IPS-18a (cell line): Measurements from ENCODE around the gene RNF4.
"Not testable (repeated sequence)": the region's sequence is repeated elsewhere in the genome, so short reads cannot be mapped to it uniquely, and the experiment has no call there.

Source experiments
- H3K27ac ChIP-seq: one replicate; pipeline ENCODE4 v1.5.1; 2013; ENCODE audit warnings: low read length
- H3K27me3 ChIP-seq: one replicate; pipeline ENCODE4 v1.6.1; 2013; ENCODE audit warnings: mild to moderate bottlenecking, low read length; ENCODE audit not compliant: control insufficient read depth, insufficient read depth
- H3K36me3 ChIP-seq: one replicate; pipeline ENCODE4 v1.6.1; 2013; ENCODE audit warnings: low read depth, low read length; ENCODE audit not compliant: control insufficient read depth
- H3K4me1 ChIP-seq: one replicate; pipeline ENCODE4 v1.6.1; 2013; ENCODE audit warnings: low read depth, low read length; ENCODE audit not compliant: control insufficient read depth
- H3K4me3 ChIP-seq: one replicate; pipeline ENCODE4 v1.5.1; 2013; ENCODE audit warnings: low read length
- H3K9ac ChIP-seq: one replicate; pipeline ENCODE4 v1.6.1; 2013; ENCODE audit warnings: mild to moderate bottlenecking, low read length, moderate library complexity
- H3K9me3 ChIP-seq: one replicate; pipeline ENCODE4 v1.6.1; 2013; ENCODE audit warnings: low read depth, low read length; ENCODE audit not compliant: control insufficient read depth

Gene RNF4

DNA sequence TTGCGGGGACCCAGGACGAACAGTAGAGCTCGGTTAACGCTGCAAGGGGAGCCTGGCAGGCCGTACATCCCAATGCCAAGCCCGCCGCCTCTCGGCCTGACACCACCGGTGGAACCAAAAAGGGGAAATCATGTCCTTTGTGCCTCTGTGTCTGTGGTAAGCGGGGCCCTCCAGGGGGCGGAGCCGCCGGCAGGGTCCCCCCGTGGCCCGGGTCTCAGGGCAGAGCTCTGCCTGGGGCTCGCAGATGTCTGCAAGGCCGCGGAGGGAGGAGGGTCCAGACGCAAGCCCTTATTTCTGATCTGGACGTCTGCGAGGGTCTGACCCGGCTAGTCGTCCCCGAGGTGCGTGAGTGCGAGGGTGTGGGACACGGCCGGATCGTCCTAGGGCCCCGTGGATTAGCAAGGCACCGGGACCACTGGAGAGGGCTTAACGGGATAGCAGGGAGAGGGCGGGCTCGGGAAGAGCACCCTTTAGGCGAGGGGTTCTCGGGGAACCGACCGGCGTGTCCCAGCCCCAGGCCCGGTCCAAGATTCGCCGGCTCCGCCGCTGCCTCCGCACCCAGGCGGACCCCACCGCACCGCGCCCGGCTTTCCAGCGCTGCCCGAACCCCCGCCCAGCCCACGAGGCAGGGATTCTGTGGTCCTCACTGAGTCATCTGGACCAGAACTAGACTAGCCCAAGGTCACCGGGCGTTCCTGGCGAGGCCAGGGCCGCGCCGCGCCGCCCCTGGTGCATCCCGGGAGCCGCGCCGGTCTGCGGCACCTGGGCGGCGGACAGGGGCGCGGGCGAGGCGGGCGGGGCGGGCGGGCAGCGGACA lies 66.7 kb downstream of the RNF4 start:
- Histone ChIP-seq H3K27ac (peak overlapping the region; percentile 75), H3K27me3 (no peaks in the 10 kb centered on the region), H3K9ac (peak overlapping the region; percentile 87), H3K4me1 (peaks cover 10% of the 10 kb centered on the region), H3K4me3 (peak overlapping the region; percentile 81), H3K36me3 (no peaks in the 10 kb centered on the region), H3K9me3 (no peaks in the 10 kb centered on the region)

- no peaks in the 10 kb centered on the region for H3K9me3 ChIP-seq
- peak within 1 kb of the TSS; percentile 87 for H3K9ac ChIP-seq
- H3K4me1 ChIP-seq: peaks cover 10% of the 10 kb centered on the region
- H3K27ac ChIP-seq: peak within 1 kb of the TSS; percentile 75
- no peaks in the 10 kb centered on the region for H3K27me3 ChIP-seq
- no peaks in the 10 kb centered on the region for H3K36me3 ChIP-seq
- peak within 1 kb of the TSS; percentile 85 for H3K4me3 ChIP-seq
Observed at GRCh38 chr4:2536193-2537010, 67.5 kb downstream of the RNF4 start, which contains the start of gene FAM193A. Gene FAM193A, plus strand, starts transcription at chr4:2536647. Its CDS starts 269 bp downstream, at chr4:2536916.

DNA sequence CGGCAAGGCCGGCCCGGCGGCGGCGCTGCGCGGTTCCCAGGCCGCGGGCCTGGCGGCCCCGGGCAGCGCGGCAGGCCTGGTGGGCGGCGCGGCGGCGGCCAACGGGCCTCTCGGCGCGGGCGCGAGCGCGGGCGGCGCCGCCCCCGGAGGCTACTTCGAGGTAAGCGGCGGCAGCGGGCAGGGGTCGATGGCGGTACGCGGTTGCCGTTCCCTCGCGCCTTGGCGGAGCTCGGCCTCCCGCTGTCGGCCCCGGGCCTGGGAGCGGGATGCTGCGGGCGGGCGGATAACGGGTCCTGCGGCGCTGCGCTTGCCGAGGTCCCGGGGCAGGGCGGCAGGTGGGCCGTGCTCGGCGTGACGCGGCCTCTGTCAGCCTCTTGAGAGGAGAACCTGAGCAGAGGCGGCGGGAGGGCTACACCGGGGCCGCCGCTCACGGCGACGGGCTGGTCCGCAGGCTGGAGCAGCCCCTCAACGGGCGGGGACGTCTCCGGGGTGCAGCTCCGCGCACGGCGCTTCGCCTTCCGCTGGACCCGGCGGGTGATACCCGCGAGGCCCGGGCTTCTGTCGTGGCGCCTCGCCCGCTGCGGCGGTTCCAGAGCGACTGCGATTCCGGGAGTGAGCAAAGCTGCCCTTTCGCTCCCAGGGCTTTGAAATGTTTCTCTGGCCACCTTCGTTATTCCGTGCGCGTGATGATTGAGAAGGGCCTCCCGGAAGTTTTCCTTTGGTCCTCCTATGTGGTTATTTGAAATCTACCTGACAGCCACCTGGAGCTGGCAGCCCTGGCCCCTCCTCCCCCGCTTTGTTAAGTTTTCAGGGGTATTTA lies 68.3 kb downstream of the RNF4 start:
- no peaks in the 10 kb centered on the region for H3K36me3 ChIP-seq
- peaks cover 10% of the 10 kb centered on the region for H3K4me1 ChIP-seq
- no peaks in the 10 kb centered on the region for H3K9me3 ChIP-seq
- H3K4me3 ChIP-seq: peak overlapping the region; percentile 85
- peak overlapping the region; percentile 67 for H3K9ac ChIP-seq
- no peaks in the 10 kb centered on the region for H3K27me3 ChIP-seq
- H3K27ac ChIP-seq: no peak overlapping the region

DNA sequence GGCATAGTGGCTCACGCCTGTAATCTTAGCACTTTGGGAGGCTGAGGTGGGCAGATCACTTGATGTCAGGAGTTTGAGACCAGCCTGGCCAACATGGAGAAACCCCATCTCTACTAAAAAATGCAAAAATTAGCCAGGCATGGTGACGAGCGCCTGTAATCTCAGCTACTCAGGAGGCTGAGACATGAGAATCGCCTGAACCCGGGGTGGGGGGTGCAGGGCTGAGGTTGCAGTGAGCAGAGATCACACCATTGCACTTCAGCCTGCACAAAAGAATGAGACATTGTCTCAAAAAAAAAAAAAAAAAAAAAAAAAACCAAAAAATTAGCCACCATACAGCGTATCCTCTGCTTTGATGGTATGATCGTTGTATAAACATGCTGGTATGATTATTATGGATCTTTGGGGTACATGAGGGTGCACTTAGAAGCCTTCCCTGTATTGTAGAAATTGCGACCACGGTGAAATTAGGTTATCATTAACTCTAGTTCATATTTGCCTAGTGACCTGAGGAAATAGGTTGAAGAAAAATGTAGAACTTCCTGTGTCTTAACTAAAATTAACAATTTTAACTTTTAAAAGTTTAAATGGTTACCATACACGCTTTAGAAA lies 74.8 kb downstream of the RNF4 start:
- not testable (repeated sequence) for H3K4me1 ChIP-seq

GRCh38 chr4:2545321-2546013 lies 76.6 kb downstream of the RNF4 start:
- H3K27me3 ChIP-seq: no peaks in the 10 kb centered on the region
- no peak overlapping the region for H3K4me3 ChIP-seq
- H3K36me3 ChIP-seq: no peaks in the 10 kb centered on the region
- H3K9me3 ChIP-seq: no peaks in the 10 kb centered on the region
- H3K27ac ChIP-seq: no peak overlapping the region
- no peak overlapping the region for H3K9ac ChIP-seq
- no peaks in the 10 kb centered on the region for H3K4me1 ChIP-seq

More for the DNA sequence above, 74.8 kb downstream of the RNF4 start:
- not testable (repeated sequence) for H3K9ac ChIP-seq, H3K27ac ChIP-seq, H3K36me3 ChIP-seq, H3K27me3 ChIP-seq, H3K9me3 ChIP-seq, H3K4me3 ChIP-seq

GRCh38 chr4:2546286-2546823 lies 77.4 kb downstream of the RNF4 start:
- no peaks in the 10 kb centered on the region for H3K27me3 ChIP-seq
- no peaks in the 10 kb centered on the region for H3K9me3 ChIP-seq
- no peaks in the 10 kb centered on the region for H3K36me3 ChIP-seq
- H3K27ac ChIP-seq: no peak overlapping the region
- no peak overlapping the region for H3K4me3 ChIP-seq
- no peaks in the 10 kb centered on the region for H3K4me1 ChIP-seq
- no peak overlapping the region for H3K9ac ChIP-seq

DNA sequence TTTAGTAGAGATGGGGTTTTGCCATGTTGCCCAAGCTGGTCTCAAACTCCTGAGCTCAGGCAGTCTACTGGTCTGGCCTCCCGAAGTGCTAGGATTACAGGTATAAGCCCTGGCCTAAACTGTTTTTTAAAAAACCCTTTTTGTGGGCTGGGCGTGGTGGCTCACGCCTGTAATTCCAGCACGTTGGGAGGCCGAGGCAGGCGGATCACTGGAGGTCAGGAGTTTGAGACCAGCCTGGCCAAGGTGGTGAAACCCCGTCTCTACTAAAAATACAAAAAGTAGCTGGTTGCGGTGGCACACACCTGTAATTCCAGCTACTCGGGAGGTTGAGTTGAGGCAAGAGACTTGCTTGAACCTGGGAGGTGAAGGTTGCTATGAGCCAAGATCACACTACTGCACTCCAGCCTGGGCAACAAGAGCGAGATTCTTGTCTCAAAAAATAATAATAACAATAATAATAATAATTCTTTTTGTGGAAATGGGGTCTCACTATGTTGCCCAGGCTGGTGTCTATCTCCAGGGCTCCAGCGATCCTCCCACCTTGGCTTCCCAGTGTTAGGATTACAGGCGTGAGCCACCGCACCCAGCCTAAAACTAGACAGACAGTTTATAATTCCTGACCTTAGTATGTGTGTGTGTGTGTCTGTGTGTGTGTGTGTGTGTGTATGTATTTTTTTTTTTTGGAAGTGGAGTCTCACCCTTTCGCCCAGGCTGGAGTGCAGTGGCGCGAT lies 78.2 kb downstream of the RNF4 start:
- H3K9ac ChIP-seq, H3K9me3 ChIP-seq: not testable (repeated sequence)

DNA sequence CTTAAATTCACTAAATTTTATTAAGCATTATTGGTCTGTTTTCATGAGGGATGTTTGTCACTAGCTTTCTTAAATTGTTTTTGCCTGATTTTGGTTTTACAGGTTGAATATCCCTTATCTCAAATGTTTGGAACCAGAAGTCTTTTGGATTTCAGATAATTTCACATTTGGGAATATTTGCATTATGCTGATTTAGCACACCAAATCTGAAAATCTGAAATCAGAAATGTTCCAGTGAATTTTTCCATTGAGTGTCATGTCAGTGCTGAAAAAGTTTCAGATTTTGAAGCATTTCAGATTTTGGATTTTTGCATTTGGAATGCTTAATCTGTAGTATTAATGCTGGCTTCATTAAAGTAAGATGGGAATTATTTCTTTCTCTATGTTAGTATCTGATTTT lies 82.2 kb downstream of the RNF4 start:
- Histone ChIP-seq H3K4me3 (no peak overlapping the region), H3K9me3 (no peaks in the 10 kb centered on the region), H3K27ac (no peak overlapping the region), H3K9ac (no peak overlapping the region), H3K27me3 (no peaks in the 10 kb centered on the region), H3K4me1 (no peaks in the 10 kb centered on the region), H3K36me3 (no peaks in the 10 kb centered on the region)

More for the DNA sequence above, 78.2 kb downstream of the RNF4 start:
- not testable (repeated sequence) for H3K4me3 ChIP-seq, H3K27ac ChIP-seq, H3K4me1 ChIP-seq, H3K27me3 ChIP-seq, H3K36me3 ChIP-seq

GRCh38 chr4:2552806-2553205 lies 83.9 kb downstream of the RNF4 start:
- H3K36me3 ChIP-seq: no peaks in the 10 kb centered on the region
- H3K9me3 ChIP-seq: no peaks in the 10 kb centered on the region
- no peaks in the 10 kb centered on the region for H3K4me1 ChIP-seq
- H3K27me3 ChIP-seq: no peaks in the 10 kb centered on the region
- no peak overlapping the region for H3K9ac ChIP-seq
- H3K4me3 ChIP-seq: no peak overlapping the region
- H3K27ac ChIP-seq: no peak overlapping the region

- Histone ChIP-seq H3K27me3 (no peaks in the 10 kb centered on the region), H3K36me3 (no peaks in the 10 kb centered on the region), H3K4me3 (no peak overlapping the region), H3K27ac (no peak overlapping the region), H3K4me1 (no peaks in the 10 kb centered on the region), H3K9me3 (no peaks in the 10 kb centered on the region), H3K9ac (no peak overlapping the region)
Observed at GRCh38 chr4:2558301-2558700, 89.4 kb downstream of the RNF4 start.
